DLD1 (cell line): ENCODE measurements around the gene STK39.
"Not testable (repeated sequence)": the region's sequence is repeated elsewhere in the genome, so short reads cannot be mapped to it uniquely, and the experiment has no call there.

Source experiments
- in situ Hi-C: cut with HindIII; loops from 2 replicates; pipeline ENCODE4 v1.10.0; 2017; ENCODE audit warnings: low sequenced_read_pairs

STK39 gene

GRCh38 chr2:168058675-168059074, 188.7 kb downstream of the STK39 start:
- in situ Hi-C loops, result no loop called here

- in situ Hi-C loops, result no loop called here
Observed at GRCh38 chr2:168056242-168056787, 191.1 kb downstream of the STK39 start.

- in situ Hi-C loops, result no loop called here
Observed at GRCh38 chr2:168054657-168055056, 192.7 kb downstream of the STK39 start.

- in situ Hi-C loops, result no loop called here
Observed at GRCh38 chr2:168053676-168054075, 193.7 kb downstream of the STK39 start.

GRCh38 chr2:168052773-168053172, 194.6 kb downstream of the STK39 start:
- in situ Hi-C loops, result no loop called here

GRCh38 chr2:168050377-168050776, 197.0 kb downstream of the STK39 start:
- in situ Hi-C loops, result no loop called here

GRCh38 chr2:168049609-168050008, 197.8 kb downstream of the STK39 start:
- in situ Hi-C loops, result no loop called here

GRCh38 chr2:168047091-168047690, 200.2 kb downstream of the STK39 start:
- in situ Hi-C loops, result no loop called here

GRCh38 chr2:168044579-168044978, 202.8 kb downstream of the STK39 start:
- in situ Hi-C loops, result no loop called here

GRCh38 chr2:168044176-168044575, 203.2 kb downstream of the STK39 start:
- in situ Hi-C loops, result no loop called here

- in situ Hi-C loops, result not testable (repeated sequence)
Observed at GRCh38 chr2:168042127-168042824, 205.1 kb downstream of the STK39 start.

GRCh38 chr2:168039881-168040280, 207.5 kb downstream of the STK39 start:
- in situ Hi-C loops, result no loop called here

GRCh38 chr2:168037778-168038177, 209.6 kb downstream of the STK39 start:
- in situ Hi-C loops, result no loop called here

- in situ Hi-C loops, result no loop called here
Observed at GRCh38 chr2:168035458-168035857, 211.9 kb downstream of the STK39 start.

- in situ Hi-C loops, result no loop called here
Observed at GRCh38 chr2:168034616-168035015, 212.8 kb downstream of the STK39 start.

GRCh38 chr2:168033966-168034365, 213.4 kb downstream of the STK39 start:
- in situ Hi-C loops, result no loop called here

GRCh38 chr2:168032091-168032490, 215.3 kb downstream of the STK39 start:
- in situ Hi-C loops, result no loop called here

- in situ Hi-C loops, result no loop called here
Observed at GRCh38 chr2:168030862-168031624, 216.4 kb downstream of the STK39 start.

GRCh38 chr2:168029071-168029470, 218.3 kb downstream of the STK39 start:
- in situ Hi-C loops, result no loop called here

- in situ Hi-C loops, result no loop called here
Observed at GRCh38 chr2:168028362-168028761, 219.0 kb downstream of the STK39 start.

- in situ Hi-C loops, result no loop called here
Observed at GRCh38 chr2:168025487-168026202, 221.8 kb downstream of the STK39 start.
